ENCODE measurements around the gene LCN10.
"Not testable (repeated sequence)": the region's sequence is repeated elsewhere in the genome, so short reads cannot be mapped to it uniquely, and the experiment has no call there.

Gene LCN10

DNA sequence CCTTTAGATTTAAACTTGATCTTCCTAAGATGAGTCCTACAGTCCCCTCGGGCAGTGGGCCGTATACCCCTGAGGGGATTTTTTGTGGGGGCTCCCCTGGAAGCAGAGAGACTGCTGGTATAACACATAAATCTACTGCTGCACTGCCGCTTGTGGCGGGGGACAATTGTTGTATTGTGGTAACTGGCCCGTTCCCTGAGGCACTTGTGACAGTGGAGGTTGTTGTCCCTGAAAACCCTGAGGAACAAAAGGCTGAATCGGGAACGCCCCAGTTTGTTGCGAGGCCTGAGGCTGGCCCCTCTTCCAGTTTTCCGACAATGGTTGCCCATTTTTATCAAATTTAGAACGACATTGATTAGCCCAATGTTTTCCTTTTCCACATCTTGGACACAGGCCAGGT, 43.7 kb upstream of the LCN10 start:
- Histone ChIP-seq H3K18ac (ENCODE audit: low read depth in 1 of 2, low read length in 2 of 2) (no peak overlapping the region), H2AK5ac (ENCODE audit: low read length, severe bottlenecking) (no peak overlapping the region), H2BK12ac (ENCODE audit: low read length in 2 of 2) (no peak overlapping the region), H3K23ac (ENCODE audit: low read length in 2 of 2) (no peak overlapping the region), H3K4me2 (ENCODE audit: low read length, poor library complexity, severe bottlenecking) (no peak overlapping the region), H3K4ac (ENCODE audit: low read depth in 1 of 2, low read length in 2 of 2) (no peak overlapping the region), H3K4me1 (ENCODE audit: control insufficient read depth, insufficient read depth, low read depth, low read length) (peaks cover under 1% of the 10 kb centered on the region), H3K36me3 (ENCODE audit: control insufficient read depth in 1 of 2, insufficient read depth in 2 of 2, low read depth in 1 of 2, low read length in 2 of 2) (no peaks in the 10 kb centered on the region), H2AFZ (ENCODE audit: low read depth, low read length) (no peak overlapping the region), H3K9ac (ENCODE audit: low read length) (no peak overlapping the region), H3K9me3 (ENCODE audit: control insufficient read depth, low read length) (no peaks in the 10 kb centered on the region), H3K27me3 (ENCODE audit: control insufficient read depth in 1 of 2, insufficient read depth in 1 of 2, low read length in 2 of 2) (peaks cover 10 to 12% of the 10 kb centered on the region in 2 experiments), H3K14ac (ENCODE audit: low read length in 2 of 2) (no peak overlapping the region), H4K8ac (ENCODE audit: low read length) (no peak overlapping the region), H3K79me1 (replicated peaks; ENCODE audit: low read length, poor library complexity, severe bottlenecking) (peaks cover 1% of the 10 kb centered on the region), H3K27ac (ENCODE audit: low read length, poor library complexity, severe bottlenecking) (no peak overlapping the region), H3K4me3 (ENCODE audit: insufficient read depth in 1 of 2, low read depth in 1 of 2, low read length in 2 of 2) (no peak overlapping the region), H2BK120ac (ENCODE audit: low read depth, low read length) (no peak overlapping the region), H2BK15ac (ENCODE audit: low read depth, poor library complexity, severe bottlenecking) (no peak overlapping the region), H2BK5ac (ENCODE audit: low read depth, low read length, poor library complexity, severe bottlenecking) (no peak overlapping the region), H4K91ac (ENCODE audit: low read length) (no peak overlapping the region)
- WGBS, result 85% methylated on average over 8 of the region's 10 CpGs
- no peak for DNase-seq

DNA sequence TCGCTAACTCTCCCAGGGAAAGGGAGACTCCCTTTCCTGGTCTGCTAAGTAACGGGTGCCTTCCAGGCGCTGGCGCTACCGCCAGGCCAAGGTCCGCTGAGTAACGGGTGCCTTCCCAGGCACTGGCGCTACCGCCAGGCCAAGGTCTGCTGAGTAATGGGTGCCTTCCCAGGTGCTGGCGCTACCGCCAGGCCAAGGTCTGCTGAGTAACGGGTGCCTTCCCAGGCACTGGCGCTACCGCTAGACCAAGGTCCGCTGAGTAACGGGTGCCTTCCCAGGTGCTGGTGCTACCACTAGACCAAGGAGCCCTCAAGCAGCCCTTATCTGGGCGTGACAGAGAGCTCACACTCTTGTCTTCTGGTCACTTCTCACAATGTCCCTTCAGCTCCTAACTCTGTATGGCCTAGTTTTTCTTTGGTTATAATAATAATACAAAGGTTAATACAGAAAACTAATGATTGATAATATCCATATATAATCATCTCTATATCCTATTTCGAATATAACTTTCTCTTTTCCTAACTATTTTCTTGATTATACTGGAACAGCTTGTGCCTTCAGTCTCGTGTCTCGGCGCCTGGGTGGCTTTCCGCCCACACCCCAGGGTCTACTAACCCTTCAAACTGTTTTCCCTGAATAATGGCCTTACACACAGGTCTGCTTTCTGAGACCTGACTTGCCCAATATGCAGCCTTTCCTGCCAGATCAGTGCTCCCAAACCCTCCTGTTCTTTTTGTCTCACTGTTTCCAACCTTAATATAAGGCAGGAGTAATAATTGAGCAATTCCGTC, 43.0 kb upstream of the LCN10 start:
- not testable (repeated sequence) for H3K4me2 ChIP-seq (ENCODE audit: low read length, poor library complexity, severe bottlenecking); H3K36me3 ChIP-seq (ENCODE audit: control insufficient read depth in 1 of 2, insufficient read depth in 2 of 2, low read depth in 1 of 2, low read length in 2 of 2); H2BK12ac ChIP-seq (ENCODE audit: low read length in 2 of 2); H3K4me3 ChIP-seq (ENCODE audit: insufficient read depth in 1 of 2, low read depth in 1 of 2, low read length in 2 of 2); H3K4ac ChIP-seq (ENCODE audit: low read depth in 1 of 2, low read length in 2 of 2); H3K23ac ChIP-seq (ENCODE audit: low read length in 2 of 2); H2BK120ac ChIP-seq (ENCODE audit: low read depth, low read length); H4K91ac ChIP-seq (ENCODE audit: low read length); H2BK15ac ChIP-seq (ENCODE audit: low read depth, poor library complexity, severe bottlenecking); H2AK5ac ChIP-seq (ENCODE audit: low read length, severe bottlenecking); H3K9ac ChIP-seq (ENCODE audit: low read length); H2AFZ ChIP-seq (ENCODE audit: low read depth, low read length); H3K79me1 ChIP-seq (replicated peaks; ENCODE audit: low read length, poor library complexity, severe bottlenecking); H2BK5ac ChIP-seq (ENCODE audit: low read depth, low read length, poor library complexity, severe bottlenecking); DNase-seq; H3K18ac ChIP-seq (ENCODE audit: low read depth in 1 of 2, low read length in 2 of 2); H3K14ac ChIP-seq (ENCODE audit: low read length in 2 of 2); H3K4me1 ChIP-seq (ENCODE audit: control insufficient read depth, insufficient read depth, low read depth, low read length); H3K27ac ChIP-seq (ENCODE audit: low read length, poor library complexity, severe bottlenecking); H3K9me3 ChIP-seq (ENCODE audit: control insufficient read depth, low read length); H4K8ac ChIP-seq (ENCODE audit: low read length)
- 89% methylated on average over 18 of the region's 23 CpGs for WGBS
- peaks cover 10 to 17% of the 10 kb centered on the region in 2 experiments for H3K27me3 ChIP-seq (ENCODE audit: control insufficient read depth in 1 of 2, insufficient read depth in 1 of 2, low read length in 2 of 2)

DNA sequence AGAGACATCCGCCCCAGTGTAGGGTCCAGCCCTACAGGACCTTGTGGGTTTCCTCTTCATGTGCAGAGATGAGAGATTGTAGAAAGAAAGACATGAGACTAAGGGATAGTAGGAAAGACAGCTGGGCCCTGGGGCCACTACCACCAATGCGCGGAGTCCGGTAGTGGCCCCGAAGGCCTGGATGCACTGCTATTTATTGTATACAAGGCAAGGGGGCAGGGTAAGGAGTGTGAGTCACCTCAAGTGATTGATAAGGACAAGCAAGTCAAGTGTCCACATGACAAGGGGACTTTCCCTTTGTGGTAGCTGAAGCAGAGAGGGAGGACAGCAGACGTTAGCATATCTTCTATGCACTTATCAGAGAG, 42.2 kb upstream of the LCN10 start:
- Histone ChIP-seq H3K79me1 (replicated peaks; ENCODE audit: low read length, poor library complexity, severe bottlenecking) (no peaks in the 10 kb centered on the region), H2AK5ac (ENCODE audit: low read length, severe bottlenecking) (no peak overlapping the region), H3K9me3 (ENCODE audit: control insufficient read depth, low read length) (no peaks in the 10 kb centered on the region), H3K23ac (ENCODE audit: low read length in 2 of 2) (no peak overlapping the region), H3K4me3 (ENCODE audit: insufficient read depth in 1 of 2, low read depth in 1 of 2, low read length in 2 of 2) (no peak overlapping the region), H2BK120ac (ENCODE audit: low read depth, low read length) (no peak overlapping the region), H3K9ac (ENCODE audit: low read length) (no peak overlapping the region), H3K27ac (ENCODE audit: low read length, poor library complexity, severe bottlenecking) (no peak overlapping the region), H3K14ac (ENCODE audit: low read length in 2 of 2) (no peak overlapping the region), H2BK5ac (ENCODE audit: low read depth, low read length, poor library complexity, severe bottlenecking) (no peak overlapping the region), H3K36me3 (ENCODE audit: control insufficient read depth in 1 of 2, insufficient read depth in 2 of 2, low read depth in 1 of 2, low read length in 2 of 2) (no peaks in the 10 kb centered on the region), H3K18ac (ENCODE audit: low read depth in 1 of 2, low read length in 2 of 2) (no peak overlapping the region), H3K4me2 (ENCODE audit: low read length, poor library complexity, severe bottlenecking) (no peak overlapping the region), H3K4me1 (ENCODE audit: control insufficient read depth, insufficient read depth, low read depth, low read length) (no peaks in the 10 kb centered on the region), H3K27me3 (ENCODE audit: control insufficient read depth in 1 of 2, insufficient read depth in 1 of 2, low read length in 2 of 2) (peaks cover 15 to 25% of the 10 kb centered on the region in 2 experiments), H4K8ac (ENCODE audit: low read length) (no peak overlapping the region), H4K91ac (ENCODE audit: low read length) (no peak overlapping the region), H2AFZ (ENCODE audit: low read depth, low read length) (no peak overlapping the region), H2BK15ac (ENCODE audit: low read depth, poor library complexity, severe bottlenecking) (no peak overlapping the region), H2BK12ac (ENCODE audit: low read length in 2 of 2) (peak overlapping the region in 1 of 2 experiments; percentile 32), H3K4ac (ENCODE audit: low read depth in 1 of 2, low read length in 2 of 2) (no peak overlapping the region)
- 89% methylated on average over 5 of the region's 6 CpGs for WGBS
- peak; percentile 71 for DNase-seq

DNA sequence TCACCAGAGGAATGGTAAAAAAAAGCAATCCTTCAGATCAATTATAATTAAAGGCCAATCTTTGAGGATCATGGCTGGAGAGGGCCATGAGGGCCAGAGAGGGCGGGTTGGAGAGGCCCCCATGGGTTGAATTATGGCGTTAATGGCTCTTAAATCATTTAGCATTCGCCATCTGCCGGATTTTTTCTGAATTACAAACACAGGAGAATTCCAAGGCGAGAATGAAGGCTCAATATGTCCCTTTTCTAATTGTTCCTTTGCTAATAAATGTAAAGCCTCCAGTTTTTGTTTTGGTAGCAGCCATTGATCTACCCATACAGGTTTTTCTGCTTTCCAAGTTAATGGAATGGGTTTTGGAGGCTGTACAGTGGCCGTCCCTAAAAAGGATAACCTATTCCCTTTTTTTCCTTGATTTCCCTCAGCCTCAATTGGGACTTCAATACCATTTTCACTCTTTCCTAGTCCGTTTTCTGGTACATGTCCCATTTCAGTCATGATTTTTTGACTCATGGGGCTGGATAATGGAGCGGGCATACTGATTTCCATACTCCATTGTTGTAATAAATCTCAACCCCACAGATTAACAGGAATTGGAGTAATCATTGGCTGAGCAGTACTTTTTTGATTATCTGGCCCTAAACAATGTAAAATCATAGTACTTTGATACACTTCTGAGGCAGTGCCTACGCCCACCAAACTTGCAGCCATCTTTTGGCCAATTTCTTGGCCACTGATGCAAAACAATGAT, 41.7 kb upstream of the LCN10 start:
- Histone ChIP-seq H3K9ac (ENCODE audit: low read length) (no peak overlapping the region), H3K27ac (ENCODE audit: low read length, poor library complexity, severe bottlenecking) (no peak overlapping the region), H3K18ac (ENCODE audit: low read depth in 1 of 2, low read length in 2 of 2) (no peak overlapping the region), H3K4me1 (ENCODE audit: control insufficient read depth, insufficient read depth, low read depth, low read length) (no peaks in the 10 kb centered on the region), H3K9me3 (ENCODE audit: control insufficient read depth, low read length) (no peaks in the 10 kb centered on the region), H2AFZ (ENCODE audit: low read depth, low read length) (no peak overlapping the region), H3K4me3 (ENCODE audit: insufficient read depth in 1 of 2, low read depth in 1 of 2, low read length in 2 of 2) (no peak overlapping the region), H2BK120ac (ENCODE audit: low read depth, low read length) (no peak overlapping the region), H2BK5ac (ENCODE audit: low read depth, low read length, poor library complexity, severe bottlenecking) (no peak overlapping the region), H3K23ac (ENCODE audit: low read length in 2 of 2) (no peak overlapping the region), H3K27me3 (ENCODE audit: control insufficient read depth in 1 of 2, insufficient read depth in 1 of 2, low read length in 2 of 2) (peaks cover 18 to 30% of the 10 kb centered on the region in 2 experiments), H2BK15ac (ENCODE audit: low read depth, poor library complexity, severe bottlenecking) (no peak overlapping the region), H3K36me3 (ENCODE audit: control insufficient read depth in 1 of 2, insufficient read depth in 2 of 2, low read depth in 1 of 2, low read length in 2 of 2) (no peaks in the 10 kb centered on the region), H3K14ac (ENCODE audit: low read length in 2 of 2) (no peak overlapping the region), H2AK5ac (ENCODE audit: low read length, severe bottlenecking) (no peak overlapping the region), H3K79me1 (replicated peaks; ENCODE audit: low read length, poor library complexity, severe bottlenecking) (no peaks in the 10 kb centered on the region), H4K8ac (ENCODE audit: low read length) (no peak overlapping the region), H3K4me2 (ENCODE audit: low read length, poor library complexity, severe bottlenecking) (no peak overlapping the region), H3K4ac (ENCODE audit: low read depth in 1 of 2, low read length in 2 of 2) (no peak overlapping the region), H2BK12ac (ENCODE audit: low read length in 2 of 2) (no peak overlapping the region), H4K91ac (ENCODE audit: low read length) (no peak overlapping the region)
- DNase-seq, result peak; percentile 53
- WGBS, result 27% methylated on average over 9 of the region's 9 CpGs
